ENCODE data around the gene FBXL4.

DNA sequence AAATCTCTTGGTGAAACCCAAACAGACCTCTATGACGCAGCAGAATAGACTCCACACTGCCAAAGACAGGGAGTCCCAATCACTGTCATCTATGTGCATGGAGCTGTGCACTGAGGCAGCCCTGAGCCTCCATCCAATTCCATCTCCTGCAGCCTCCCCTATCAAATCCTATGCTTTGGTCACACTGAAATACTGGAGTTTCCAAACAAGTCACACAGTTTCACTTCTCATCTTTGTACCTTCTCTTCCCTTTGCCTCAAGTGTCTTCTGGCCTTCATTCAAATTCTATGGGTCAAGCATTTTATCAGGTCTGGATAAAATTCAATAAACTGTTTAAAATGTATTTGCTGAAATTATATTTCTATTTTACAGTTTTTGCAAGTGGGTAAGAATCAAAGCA, 38.5 kb downstream of the FBXL4 start:
- no peak for TF ChIP-seq TAF1 (IDR thresholded peaks at IDR 0.05; ENCODE audit: borderline replicate concordance, insufficient read depth, low read length)
- no peak for TF ChIP-seq POLR2AphosphoS5 (IDR thresholded peaks at IDR 0.05; ENCODE audit: low read depth, low read length)

Data from PFSK-1 (cell line).